Measurements from ENCODE around the gene SCAI. TPM values are rescaled to one million over a fixed set of nuclear protein-coding genes. Genes with fewer than 3 reads are reported as not detected.

The SCAI gene
- total and polyA plus RNA-seq, 9 of the 15 experiments (the other 6 are each of a cell fraction or from before 2014, with no cell fraction given), result 0.70 to 12.4 (median 4.2) TPM

GRCh38 chr9:125089331-125089730 is 54.0 kb downstream of the SCAI start:
- ATAC-seq (no peak), DNase-seq (ENCODE audit: extremely low read depth in 1 of 4, low spot score in 3 of 4) (no peak), FAIRE-seq (no peak)
- H3K9ac ChIP-seq (ENCODE audit: insufficient read depth in 1 of 2, low read depth in 2 of 2, low read length in 2 of 2), result no peak overlapping the region
- no peak overlapping the region for H2AFZ ChIP-seq (ENCODE audit: low read depth, low read length)
- no peaks in the 10 kb centered on the region; the same call in 2 of the 3 replicates for H3K36me3 ChIP-seq (ENCODE audit: control insufficient read depth, insufficient read depth, low read length)
- no peak overlapping the region for H3K4me3 ChIP-seq
- POLR2A ChIA-PET, result interaction anchor here (0.8 to 1.0 kb wide), 2 partner anchors 12 to 20 kb away, joined by 3 to 5 read pairs; no protein-coding TSS in a partner anchor
- intact Hi-C loops (cut with micrococcal nuclease), result no loop called here
- no peaks in the 10 kb centered on the region for H4K20me1 ChIP-seq (replicated peaks; ENCODE audit: control insufficient read depth, insufficient read depth, low read length)
- CTCF ChIA-PET (ENCODE audit: low intra/inter-chr PET ratio), result no interaction called here
- no peaks in the 10 kb centered on the region for H3K9me3 ChIP-seq (replicated peaks; ENCODE audit: control insufficient read depth, insufficient read depth, low read depth, low read length)
- no peaks in the 10 kb centered on the region for H3K4me1 ChIP-seq (replicated peaks in 1 of 2; ENCODE audit: control insufficient read depth in 2 of 2, insufficient read depth in 2 of 2, low read length in 2 of 2)
- no peak overlapping the region for H3K27ac ChIP-seq (ENCODE audit: extremely low read depth, low read depth, low read length)
- in situ Hi-C loops (cut with MboI), result no loop called here
- no peak for TF ChIP-seq DIDO1 (tag; IDR thresholded peaks at IDR 0.05; ENCODE audit: low read depth)
- TF ChIP-seq USF1 (CRISPR knock-in tag; IDR thresholded peaks at IDR 0.05), result no peak
- TF ChIP-seq ZNF134 (CRISPR knock-in tag; conservative IDR thresholded peaks at IDR 0.05), result no peak
- TF ChIP-seq HIVEP1 (CRISPR knock-in tag; IDR thresholded peaks at IDR 0.05), result no peak
- no peak for TF ChIP-seq HDAC6 (IDR thresholded peaks at IDR 0.05; ENCODE audit: low read depth, low read length)
- TF ChIP-seq ZNF253 (CRISPR knock-in tag; conservative IDR thresholded peaks at IDR 0.05), result no peak
- TF ChIP-seq ZKSCAN1 (IDR thresholded peaks at IDR 0.05; ENCODE audit: low read depth, low read length), result no peak
- TF ChIP-seq ZNF3 (CRISPR knock-in tag; IDR thresholded peaks at IDR 0.05), result no peak
- no peak for TF ChIP-seq FOXO4 (CRISPR knock-in tag; IDR thresholded peaks at IDR 0.05)
- no peaks in the 10 kb centered on the region for H3K9me1 ChIP-seq (ENCODE audit: control insufficient read depth, insufficient read depth, low read length)
- 0 out of 3 replicates have a peak, but pooled peaks cover 4% of the 10 kb centered on the region for H3K79me2 ChIP-seq (ENCODE audit: control insufficient read depth, insufficient read depth, low read length)
- H3K27me3 ChIP-seq (ENCODE audit: control insufficient read depth in 2 of 2, insufficient read depth in 2 of 2, low read length in 2 of 2), result no peaks in the 10 kb centered on the region
- BruUV-seq (replicated peaks), result no TSS peak
- H3K4me2 ChIP-seq (ENCODE audit: insufficient read depth, low read length), result no peak overlapping the region

Data from K562 (cell line).